ENCODE results near the gene PIP5K1A. TPM values are rescaled to one million over a fixed set of nuclear protein-coding genes. Genes with fewer than 3 reads are reported as not detected.

The PIP5K1A gene
- total and polyA plus RNA-seq, 2 experiments from 2014 or later: 17.3 to 45.7 TPM

DNA sequence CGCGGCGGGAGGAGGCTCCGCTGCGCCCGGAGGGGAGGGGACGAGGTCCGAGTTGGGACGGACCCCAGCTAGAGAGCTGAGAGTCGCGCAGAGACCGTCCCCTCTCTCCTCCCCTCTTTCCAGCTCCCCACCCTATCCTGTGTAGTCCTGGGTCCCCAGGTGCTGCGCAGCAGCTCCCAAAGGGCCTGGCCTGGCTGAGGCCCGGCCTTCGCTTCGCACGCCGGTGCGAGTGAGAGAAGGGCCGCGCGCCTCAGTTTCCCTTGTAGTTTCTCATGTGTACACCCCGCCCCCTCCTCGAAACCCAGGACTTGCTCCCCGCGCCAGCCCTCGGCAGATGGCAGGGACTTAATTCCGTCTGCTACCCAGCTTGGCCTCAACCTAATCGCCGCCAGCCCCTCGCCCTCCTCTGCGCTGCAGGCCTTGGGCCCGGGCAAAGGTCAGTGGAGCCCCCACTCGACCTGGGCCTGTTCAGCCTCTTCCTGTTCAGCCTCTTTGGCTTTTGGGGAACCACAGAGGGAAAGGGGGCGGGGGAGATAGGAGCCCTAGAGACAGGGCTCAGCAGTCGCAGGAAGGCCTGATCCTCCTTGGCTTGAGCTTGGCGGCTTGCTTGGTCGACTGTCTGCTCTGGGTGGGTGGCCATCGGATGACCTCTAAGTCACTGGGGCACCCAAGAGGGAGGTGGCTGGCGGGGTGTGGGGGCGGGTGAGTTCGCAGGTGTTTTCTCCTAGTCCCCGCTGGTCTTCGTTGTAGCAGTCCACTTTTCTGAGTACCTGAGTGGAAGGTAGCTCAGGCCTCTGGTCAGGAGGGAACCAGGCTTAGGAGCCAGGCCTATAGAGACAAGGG, 84.8 kb downstream of the PIP5K1A start:
- peaks cover 38% of the 10 kb centered on the region for H3K79me2 ChIP-seq
- H3K4me1 ChIP-seq (ENCODE audit: insufficient read depth): peaks cover 12% of the 10 kb centered on the region
- H4K20me1 ChIP-seq (ENCODE audit: insufficient read depth, poor library complexity, severe bottlenecking): peaks cover 6% of the 10 kb centered on the region
- peak overlapping the region; percentile 98 for H3K4me2 ChIP-seq
- H3K36me3 ChIP-seq (replicated peaks; ENCODE audit: insufficient read depth, low read depth): no peaks in the 10 kb centered on the region
- no peaks in the 10 kb centered on the region for H3K27me3 ChIP-seq
- TF ChIP-seq, protein P1, sequence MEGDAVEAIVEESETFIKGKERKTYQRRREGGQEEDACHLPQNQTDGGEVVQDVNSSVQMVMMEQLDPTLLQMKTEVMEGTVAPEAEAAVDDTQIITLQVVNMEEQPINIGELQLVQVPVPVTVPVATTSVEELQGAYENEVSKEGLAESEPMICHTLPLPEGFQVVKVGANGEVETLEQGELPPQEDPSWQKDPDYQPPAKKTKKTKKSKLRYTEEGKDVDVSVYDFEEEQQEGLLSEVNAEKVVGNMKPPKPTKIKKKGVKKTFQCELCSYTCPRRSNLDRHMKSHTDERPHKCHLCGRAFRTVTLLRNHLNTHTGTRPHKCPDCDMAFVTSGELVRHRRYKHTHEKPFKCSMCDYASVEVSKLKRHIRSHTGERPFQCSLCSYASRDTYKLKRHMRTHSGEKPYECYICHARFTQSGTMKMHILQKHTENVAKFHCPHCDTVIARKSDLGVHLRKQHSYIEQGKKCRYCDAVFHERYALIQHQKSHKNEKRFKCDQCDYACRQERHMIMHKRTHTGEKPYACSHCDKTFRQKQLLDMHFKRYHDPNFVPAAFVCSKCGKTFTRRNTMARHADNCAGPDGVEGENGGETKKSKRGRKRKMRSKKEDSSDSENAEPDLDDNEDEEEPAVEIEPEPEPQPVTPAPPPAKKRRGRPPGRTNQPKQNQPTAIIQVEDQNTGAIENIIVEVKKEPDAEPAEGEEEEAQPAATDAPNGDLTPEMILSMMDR (IDR thresholded peaks at IDR 0.05; ENCODE audit: poor library complexity): no peak
- TF ChIP-seq EZH2phosphoT487 (IDR thresholded peaks at IDR 0.05; ENCODE audit: low read depth, severe bottlenecking, unreplicated experiment) (no peak), EZH2 (IDR thresholded peaks at IDR 0.05; ENCODE audit: borderline replicate concordance) (no peak)
- peak overlapping the region; percentile 82 for H3K4me3 ChIP-seq
- H3K27ac ChIP-seq: peak overlapping the region; percentile 91
- no peaks in the 10 kb centered on the region for H3K9me3 ChIP-seq (ENCODE audit: low read depth)
- no peaks in the 10 kb centered on the region for H3K9me2 ChIP-seq (replicated peaks; ENCODE audit: insufficient read depth)
- DNase-seq (ENCODE audit: low spot score): peak; percentile 53
- 14% methylated on average over 30 of the region's 44 CpGs for WGBS (ENCODE audit: low lambda C conversion rate, missing lambda C conversion rate)
- peak overlapping the region; percentile 32 for H2AFZ ChIP-seq

DNA sequence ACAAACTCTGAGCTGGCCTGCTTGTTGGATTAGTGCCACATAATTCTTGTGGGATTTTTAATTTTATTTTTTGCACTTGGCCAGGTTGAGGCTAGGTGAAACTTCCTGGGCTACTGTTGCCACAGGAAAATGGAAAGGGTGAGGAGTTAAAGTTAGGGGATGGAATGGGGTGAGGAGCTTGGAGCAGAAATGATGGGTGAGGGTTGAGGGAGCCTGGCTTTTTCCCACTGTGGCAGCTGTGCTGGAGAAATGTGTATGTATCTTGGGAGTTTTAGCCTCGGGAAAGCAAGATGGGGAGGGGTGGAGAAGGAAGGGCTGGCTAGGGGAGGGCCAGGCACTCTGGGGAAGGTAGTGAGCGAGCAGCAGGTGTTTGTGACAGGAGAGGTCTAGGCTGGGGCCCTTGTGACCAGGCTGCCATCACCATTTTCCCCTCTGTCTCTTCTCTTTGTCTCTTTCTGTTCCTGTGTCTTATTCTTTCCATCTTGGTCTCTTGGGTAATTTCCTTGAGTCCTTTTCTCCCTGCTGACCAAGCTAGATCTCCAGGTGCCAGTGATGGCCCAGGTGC, 85.7 kb downstream of the PIP5K1A start:
- H3K4me3 ChIP-seq: no peak overlapping the region

DNA sequence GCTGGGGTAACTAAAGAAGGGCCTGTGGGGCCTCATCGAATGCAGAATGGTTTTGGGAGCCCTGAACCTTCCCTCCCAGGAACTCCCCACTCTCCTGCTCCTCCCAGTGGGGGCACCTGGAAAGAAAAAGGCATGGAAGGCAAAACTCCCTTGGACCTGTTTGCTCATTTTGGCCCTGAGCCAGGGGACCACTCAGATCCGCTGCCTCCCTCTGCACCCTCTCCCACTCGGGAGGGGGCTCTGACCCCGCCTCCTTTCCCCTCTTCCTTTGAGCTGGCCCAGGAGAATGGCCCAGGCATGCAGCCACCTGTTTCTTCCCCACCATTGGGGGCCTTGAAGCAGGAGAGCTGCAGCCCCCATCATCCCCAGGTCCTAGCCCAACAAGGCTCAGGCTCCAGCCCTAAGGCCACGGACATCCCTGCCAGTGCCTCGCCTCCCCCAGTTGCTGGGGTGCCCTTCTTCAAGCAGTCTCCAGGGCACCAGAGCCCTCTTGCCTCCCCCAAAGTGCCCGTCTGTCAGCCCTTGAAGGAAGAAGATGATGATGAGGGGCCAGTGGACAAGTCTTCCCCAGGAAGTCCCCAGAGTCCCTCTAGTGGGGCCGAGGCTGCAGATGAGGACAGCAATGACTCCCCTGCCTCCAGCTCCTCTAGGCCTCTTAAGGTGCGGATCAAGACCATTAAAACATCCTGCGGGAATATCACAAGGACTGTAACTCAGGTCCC, 88.4 kb downstream of the PIP5K1A start:
- Histone ChIP-seq H3K9me3 (ENCODE audit: low read depth) (no peaks in the 10 kb centered on the region), H2AFZ (no peak overlapping the region), H3K4me1 (ENCODE audit: insufficient read depth) (peaks cover 12% of the 10 kb centered on the region), H3K79me2 (peaks cover 41% of the 10 kb centered on the region), H4K20me1 (ENCODE audit: insufficient read depth, poor library complexity, severe bottlenecking) (peaks cover 6% of the 10 kb centered on the region), H3K4me3 (no peak overlapping the region), H3K36me3 (replicated peaks; ENCODE audit: insufficient read depth, low read depth) (no peaks in the 10 kb centered on the region), H3K27ac (no peak overlapping the region), H3K4me2 (no peak overlapping the region), H3K27me3 (no peaks in the 10 kb centered on the region), H3K9me2 (replicated peaks; ENCODE audit: insufficient read depth) (no peaks in the 10 kb centered on the region)
- DNase-seq (ENCODE audit: low spot score): no peak
- TF ChIP-seq EZH2 (IDR thresholded peaks at IDR 0.05; ENCODE audit: borderline replicate concordance) (no peak), EZH2phosphoT487 (IDR thresholded peaks at IDR 0.05; ENCODE audit: low read depth, severe bottlenecking, unreplicated experiment) (no peak)
- TF ChIP-seq, protein P1 (IDR thresholded peaks at IDR 0.05; ENCODE audit: poor library complexity): no peak
- 93% methylated on average over 10 of the region's 10 CpGs for WGBS (ENCODE audit: low lambda C conversion rate, missing lambda C conversion rate)

More for the DNA sequence above, 85.7 kb downstream of the PIP5K1A start:
- H3K27me3 ChIP-seq: no peaks in the 10 kb centered on the region
- H3K4me1 ChIP-seq (ENCODE audit: insufficient read depth): peaks cover 12% of the 10 kb centered on the region
- peak overlapping the region; percentile 91 for H3K27ac ChIP-seq
- no peak for DNase-seq (ENCODE audit: low spot score)
- TF ChIP-seq, protein P1 (IDR thresholded peaks at IDR 0.05; ENCODE audit: poor library complexity): no peak
- no peak for TF ChIP-seq EZH2phosphoT487 (IDR thresholded peaks at IDR 0.05; ENCODE audit: low read depth, severe bottlenecking, unreplicated experiment)
- no peak for TF ChIP-seq EZH2 (IDR thresholded peaks at IDR 0.05; ENCODE audit: borderline replicate concordance)
- H3K79me2 ChIP-seq: peaks cover 41% of the 10 kb centered on the region
- no peaks in the 10 kb centered on the region for H3K9me3 ChIP-seq (ENCODE audit: low read depth)
- H4K20me1 ChIP-seq (ENCODE audit: insufficient read depth, poor library complexity, severe bottlenecking): peaks cover 6% of the 10 kb centered on the region
- H2AFZ ChIP-seq: no peak overlapping the region
- 71% methylated on average over 2 of the region's 2 CpGs for WGBS (ENCODE audit: low lambda C conversion rate, missing lambda C conversion rate)
- peak overlapping the region; percentile 98 for H3K4me2 ChIP-seq
- H3K36me3 ChIP-seq (replicated peaks; ENCODE audit: insufficient read depth, low read depth): no peaks in the 10 kb centered on the region
- H3K9me2 ChIP-seq (replicated peaks; ENCODE audit: insufficient read depth): no peaks in the 10 kb centered on the region
